Measurements from ENCODE around the gene C16orf90.

Gene C16orf90

DNA sequence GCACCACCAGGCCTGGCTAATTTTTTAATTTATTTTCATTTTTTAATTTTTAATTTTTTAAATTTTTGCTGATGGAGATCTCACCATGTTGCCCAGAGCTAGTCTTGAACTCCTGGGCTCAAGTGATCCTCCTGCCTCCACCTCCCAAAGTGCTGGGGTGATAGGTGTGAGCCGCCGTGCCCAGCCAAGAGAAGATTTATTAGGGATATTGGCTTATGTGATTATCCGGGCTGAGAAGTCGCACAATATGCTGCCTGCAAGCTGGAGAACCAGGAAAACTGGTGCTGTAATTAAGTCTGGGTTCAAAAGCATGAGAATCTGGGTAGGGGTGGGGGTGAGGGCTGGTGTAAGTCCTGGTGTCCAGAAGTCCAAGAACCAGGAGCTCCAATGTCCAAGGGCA is 2.5 kb upstream of the C16orf90 start:
- no peak overlapping the region for H3K27ac Mint-ChIP-seq
- H3K27me3 Mint-ChIP-seq = no peaks in the 10 kb centered on the region

DNA sequence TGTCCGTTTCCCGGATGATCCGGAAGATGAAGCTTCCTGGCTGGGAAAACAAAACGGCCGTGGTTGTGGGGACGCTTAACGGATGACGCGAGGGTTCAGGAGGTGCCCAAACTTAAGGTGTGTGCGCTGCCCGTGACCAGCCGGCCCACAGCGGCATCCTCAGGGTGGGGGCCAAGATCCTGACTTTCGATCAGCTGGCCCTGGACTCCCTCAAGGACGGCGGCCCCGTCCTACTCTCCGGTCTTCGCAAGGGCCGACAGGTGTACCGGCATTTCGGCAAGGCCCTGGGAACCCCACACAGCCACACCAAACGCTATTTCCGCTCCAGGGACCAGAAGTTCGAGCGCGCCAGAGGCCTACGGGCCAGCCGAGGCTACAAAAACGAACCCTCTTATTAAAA is 1.1 kb upstream of the C16orf90 start:
- no peaks in the 10 kb centered on the region for H3K36me3 Mint-ChIP-seq
- no peaks in the 10 kb centered on the region for H3K27me3 Mint-ChIP-seq
- H3K4me1 Mint-ChIP-seq (ENCODE audit: low read depth) = peaks cover 16% of the 10 kb centered on the region
- H3K9me3 Mint-ChIP-seq (ENCODE audit: low read depth) = no peaks in the 10 kb centered on the region
- H3K27ac Mint-ChIP-seq = no peak overlapping the region
- no peak overlapping the region for H3K4me3 Mint-ChIP-seq

More for the DNA sequence above, 2.5 kb upstream of the C16orf90 start:
- H3K4me3 Mint-ChIP-seq = no peak overlapping the region
- H3K36me3 Mint-ChIP-seq = no peaks in the 10 kb centered on the region
- H3K4me1 Mint-ChIP-seq (ENCODE audit: low read depth) = peaks cover 25% of the 10 kb centered on the region
- H3K9me3 Mint-ChIP-seq (ENCODE audit: low read depth) = no peaks in the 10 kb centered on the region

DNA sequence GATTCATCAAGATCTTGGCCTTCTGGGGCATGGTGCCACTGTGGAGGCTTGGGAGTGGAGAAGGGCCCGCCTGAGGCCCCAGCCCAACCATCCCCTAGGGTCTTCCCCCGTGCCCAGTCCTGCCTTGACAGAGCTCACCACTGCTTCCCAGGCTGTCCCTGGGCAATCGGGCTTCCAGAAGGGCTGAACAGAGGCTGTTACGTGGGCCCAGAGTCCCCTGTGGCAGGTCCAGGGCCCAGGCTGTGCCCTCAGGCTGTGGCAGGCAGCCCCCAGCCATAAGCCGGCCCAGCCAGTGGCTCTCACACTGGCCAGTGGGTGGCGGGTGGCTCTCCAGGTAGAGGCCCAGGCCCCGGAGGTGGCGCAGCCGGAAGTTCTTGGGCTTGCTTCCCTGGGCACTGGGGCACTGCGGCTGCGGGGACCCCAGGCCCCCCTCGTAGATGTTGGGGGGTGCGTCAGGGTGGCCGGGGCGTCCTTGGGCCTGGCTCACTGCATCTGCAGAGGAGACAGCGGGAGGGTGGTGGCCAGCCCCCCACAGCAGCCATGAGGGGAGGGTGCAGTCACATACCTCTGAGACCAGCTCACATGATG is 809 bp downstream of the C16orf90 start:
- Mint-ChIP-seq H3K4me3 (no peak overlapping the region), H3K4me1 (ENCODE audit: low read depth) (peaks cover 5% of the 10 kb centered on the region), H3K9me3 (ENCODE audit: low read depth) (no peaks in the 10 kb centered on the region)

DNA sequence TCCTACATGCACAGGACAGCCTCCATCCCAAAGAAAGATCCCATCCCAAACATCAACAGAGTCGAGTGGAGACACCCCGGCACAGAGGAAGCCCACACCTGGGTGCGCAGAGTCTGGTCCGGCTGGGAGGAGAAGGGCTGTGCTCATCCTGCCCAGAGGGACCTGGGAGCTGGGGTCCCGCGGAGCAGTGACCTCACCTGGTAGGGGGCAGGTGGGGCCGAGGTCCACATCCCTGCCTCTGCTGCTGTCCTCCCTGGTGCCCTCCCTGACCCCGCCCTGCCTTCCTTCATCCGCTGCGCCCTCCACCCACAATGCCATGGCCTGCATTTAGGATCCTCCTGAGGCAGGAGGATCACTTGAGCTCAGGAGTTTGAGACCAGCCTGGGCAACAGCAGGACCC is 2.9 kb downstream of the C16orf90 start:
- no peaks in the 10 kb centered on the region for H3K27me3 Mint-ChIP-seq
- no peaks in the 10 kb centered on the region for H3K9me3 Mint-ChIP-seq (ENCODE audit: low read depth)
- H3K27ac Mint-ChIP-seq = no peak overlapping the region
- no peaks in the 10 kb centered on the region for H3K36me3 Mint-ChIP-seq
- no peak overlapping the region for H3K4me3 Mint-ChIP-seq
- peaks cover 4% of the 10 kb centered on the region for H3K4me1 Mint-ChIP-seq (ENCODE audit: low read depth)

More for the DNA sequence above, 809 bp downstream of the C16orf90 start:
- no peak overlapping the region for H3K27ac Mint-ChIP-seq
- no peaks in the 10 kb centered on the region for H3K27me3 Mint-ChIP-seq
- no peaks in the 10 kb centered on the region for H3K36me3 Mint-ChIP-seq

DNA sequence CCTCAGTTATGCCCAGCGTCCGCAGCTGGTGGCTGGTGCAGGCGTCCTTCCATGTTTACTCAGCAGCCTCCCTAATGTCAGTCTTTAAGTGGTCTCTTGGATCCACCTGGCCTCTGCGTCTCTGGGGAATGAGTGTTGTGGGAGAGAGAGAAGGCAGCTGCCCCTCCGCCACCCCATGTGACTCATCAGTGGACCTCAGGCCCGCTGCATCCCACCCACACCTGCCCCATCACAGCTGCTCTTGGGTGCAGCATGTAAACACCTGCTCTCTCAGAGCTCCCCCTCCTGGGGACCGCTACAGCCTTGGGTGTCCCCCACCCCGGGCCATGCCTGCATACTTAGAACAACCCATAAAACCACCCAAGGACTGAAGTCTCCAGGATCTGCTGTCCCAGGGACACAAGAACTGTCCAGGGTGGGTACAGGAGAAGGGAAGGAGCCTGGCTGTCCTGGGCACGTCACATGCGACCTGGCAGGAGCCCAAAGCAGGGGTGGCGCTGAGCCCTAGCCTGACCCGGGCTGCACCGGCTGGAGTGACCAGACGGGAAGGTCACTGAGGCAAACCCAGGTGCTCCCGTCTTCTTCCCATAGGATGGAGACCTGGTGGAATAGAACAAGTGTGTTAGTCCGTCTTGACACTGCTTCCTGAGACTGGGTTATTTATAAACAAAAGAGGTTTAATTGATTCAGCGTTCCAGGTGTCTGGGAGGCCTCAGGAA is 4.2 kb downstream of the C16orf90 start:
- H3K27ac Mint-ChIP-seq = no peak overlapping the region

DNA sequence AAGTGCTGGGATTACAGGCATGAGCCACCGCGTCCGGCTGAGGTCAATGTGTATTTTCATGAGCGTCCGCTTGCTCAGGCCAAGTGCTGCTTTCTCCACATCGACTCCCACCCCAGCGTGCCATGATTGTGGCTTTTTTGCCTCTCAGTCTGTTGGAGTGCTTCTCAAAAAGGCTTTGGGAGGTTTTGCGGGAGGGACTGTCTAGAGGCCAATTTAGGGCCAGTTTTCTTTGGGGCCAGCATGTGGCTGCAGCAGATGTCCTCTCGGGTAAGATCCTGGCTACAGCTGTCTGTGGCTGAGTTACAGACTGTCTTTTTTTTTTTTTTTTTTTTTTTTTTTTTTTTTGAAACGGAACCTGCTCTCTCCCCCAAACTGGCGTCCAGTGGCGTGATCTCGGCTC is 6.5 kb downstream of the C16orf90 start:
- Mint-ChIP-seq H3K27ac (no peak overlapping the region), H3K27me3 (no peaks in the 10 kb centered on the region), H3K4me1 (ENCODE audit: low read depth) (peaks cover 4% of the 10 kb centered on the region), H3K9me3 (ENCODE audit: low read depth) (no peaks in the 10 kb centered on the region), H3K4me3 (no peak overlapping the region), H3K36me3 (no peaks in the 10 kb centered on the region)

More for the DNA sequence above, 4.2 kb downstream of the C16orf90 start:
- Mint-ChIP-seq H3K4me1 (ENCODE audit: low read depth) (peaks cover 4% of the 10 kb centered on the region), H3K27me3 (no peaks in the 10 kb centered on the region), H3K9me3 (ENCODE audit: low read depth) (no peaks in the 10 kb centered on the region), H3K4me3 (no peak overlapping the region), H3K36me3 (no peaks in the 10 kb centered on the region)

DNA sequence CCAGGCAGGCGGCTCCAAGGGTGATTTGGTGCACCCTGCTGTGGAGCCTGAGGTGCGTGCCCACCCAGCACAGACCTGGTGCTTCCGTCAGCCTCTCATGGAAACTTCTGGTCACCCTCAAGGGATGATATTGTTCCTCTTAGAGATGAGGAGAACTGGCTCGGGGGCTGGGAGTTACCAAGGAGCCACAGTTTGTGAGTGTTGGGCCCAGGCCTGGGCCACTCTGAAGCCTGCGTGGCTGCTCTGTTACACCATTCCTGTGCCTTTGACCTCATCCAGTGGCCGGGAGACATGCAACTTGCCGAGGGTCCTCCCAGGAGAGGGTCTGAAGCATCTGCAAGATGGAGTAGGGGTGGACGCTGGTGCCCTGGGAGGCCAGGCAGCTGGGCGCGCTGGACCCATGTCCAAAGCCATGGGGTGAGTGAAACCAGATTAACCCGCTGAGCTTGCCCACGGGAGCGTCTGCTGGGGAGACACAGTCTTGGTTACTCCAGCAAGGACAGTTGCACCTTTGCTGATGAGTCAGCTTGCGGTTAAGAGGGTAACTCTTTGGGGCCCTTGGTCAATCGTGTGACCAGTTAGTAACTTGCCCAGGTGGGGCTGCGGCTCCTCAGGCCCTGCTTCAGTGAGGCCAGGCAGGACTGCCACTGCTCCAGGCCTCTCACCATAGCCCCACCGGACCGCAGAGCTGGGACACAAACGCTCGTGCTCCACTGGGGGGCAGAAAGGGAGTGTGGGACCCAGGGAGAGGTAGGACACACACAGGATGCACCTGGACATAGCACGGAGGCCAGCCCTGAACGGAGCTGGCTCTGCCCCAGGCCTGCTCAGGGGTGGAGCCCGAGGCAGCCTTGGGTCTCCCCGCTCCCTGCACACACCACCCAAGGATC is 7.5 kb downstream of the C16orf90 start:
- Mint-ChIP-seq H3K36me3 (peaks cover under 1% of the 10 kb centered on the region), H3K9me3 (ENCODE audit: low read depth) (no peaks in the 10 kb centered on the region), H3K4me1 (ENCODE audit: low read depth) (peaks cover 4% of the 10 kb centered on the region), H3K27me3 (no peaks in the 10 kb centered on the region), H3K27ac (no peak overlapping the region), H3K4me3 (no peak overlapping the region)

DNA sequence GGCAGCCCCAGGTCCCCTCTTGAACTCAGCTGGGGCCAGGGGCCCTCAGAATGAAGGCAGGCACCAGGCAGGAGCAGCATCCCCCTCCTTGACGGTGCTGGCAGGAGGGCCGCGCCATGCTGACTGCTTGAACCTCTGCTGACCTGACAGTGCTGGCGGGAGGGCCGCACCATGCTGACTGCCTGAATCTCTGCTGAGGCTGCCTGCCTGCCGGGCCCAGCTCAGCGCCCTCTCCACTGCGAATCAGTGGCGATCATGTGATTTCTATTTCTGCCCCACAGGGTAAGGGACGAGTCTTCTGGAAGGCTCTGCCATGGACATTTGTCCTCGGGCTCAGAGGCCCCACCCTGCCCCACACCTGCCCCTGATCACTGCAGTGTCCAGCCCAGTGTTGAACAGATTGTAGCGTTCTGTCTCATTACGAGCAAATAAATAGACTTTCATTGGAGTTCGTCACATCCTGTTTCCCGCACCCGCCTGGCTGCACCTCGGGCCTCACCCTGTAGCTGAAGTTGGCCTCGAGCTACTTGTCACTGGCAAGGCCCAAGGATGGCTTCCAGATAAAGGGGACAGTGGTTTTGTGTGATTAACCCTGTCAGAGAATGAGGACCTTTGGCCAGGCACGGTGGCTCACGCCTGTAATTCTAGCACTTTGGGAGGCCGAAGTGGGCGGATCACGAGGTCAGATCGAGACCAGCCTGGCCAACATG is 8.6 kb downstream of the C16orf90 start:
- Mint-ChIP-seq H3K27me3 (no peaks in the 10 kb centered on the region), H3K4me1 (ENCODE audit: low read depth) (peaks cover 1% of the 10 kb centered on the region), H3K4me3 (no peak overlapping the region), H3K36me3 (peaks cover 2% of the 10 kb centered on the region), H3K27ac (no peak overlapping the region), H3K9me3 (ENCODE audit: low read depth) (no peaks in the 10 kb centered on the region)

DNA sequence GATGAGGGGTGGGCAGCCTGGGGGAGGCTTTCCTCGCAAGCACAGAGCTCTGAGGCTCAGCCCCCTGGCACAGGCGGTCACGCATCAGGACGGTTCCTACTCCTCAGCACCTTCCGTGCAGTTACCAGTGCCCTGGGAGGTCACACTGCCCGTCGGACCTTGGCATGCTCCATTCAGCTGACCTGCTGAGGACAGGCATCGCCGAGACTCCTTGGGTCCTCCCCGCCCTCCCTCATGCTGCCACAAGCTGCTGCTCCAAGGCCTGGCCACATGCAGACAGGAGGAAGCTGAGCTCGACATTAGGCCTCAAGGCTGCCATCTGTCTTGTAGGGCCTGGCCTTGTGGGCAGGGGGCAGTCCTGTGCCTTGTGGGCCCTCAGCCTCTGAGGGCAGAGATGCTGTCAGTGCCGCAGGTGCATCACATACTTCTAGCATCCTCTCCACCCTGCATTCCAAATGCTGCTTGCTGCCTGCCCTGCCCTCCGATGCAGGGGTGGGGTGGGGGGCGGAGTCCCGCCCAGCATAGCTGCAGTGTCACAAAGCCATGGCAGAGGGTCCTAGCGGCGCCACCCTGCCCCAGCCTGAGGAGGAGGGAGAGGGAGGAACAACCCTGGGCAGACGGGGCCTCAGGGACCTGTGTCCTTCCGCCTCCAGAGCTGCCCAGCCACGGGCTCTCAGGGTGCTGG is 9.3 kb downstream of the C16orf90 start:
- H3K27ac Mint-ChIP-seq = no peak overlapping the region
- H3K4me1 Mint-ChIP-seq (ENCODE audit: low read depth) = no peaks in the 10 kb centered on the region
- H3K27me3 Mint-ChIP-seq = no peaks in the 10 kb centered on the region
- H3K36me3 Mint-ChIP-seq = peaks cover 2% of the 10 kb centered on the region
- no peak overlapping the region for H3K4me3 Mint-ChIP-seq
- H3K9me3 Mint-ChIP-seq (ENCODE audit: low read depth) = no peaks in the 10 kb centered on the region

DNA sequence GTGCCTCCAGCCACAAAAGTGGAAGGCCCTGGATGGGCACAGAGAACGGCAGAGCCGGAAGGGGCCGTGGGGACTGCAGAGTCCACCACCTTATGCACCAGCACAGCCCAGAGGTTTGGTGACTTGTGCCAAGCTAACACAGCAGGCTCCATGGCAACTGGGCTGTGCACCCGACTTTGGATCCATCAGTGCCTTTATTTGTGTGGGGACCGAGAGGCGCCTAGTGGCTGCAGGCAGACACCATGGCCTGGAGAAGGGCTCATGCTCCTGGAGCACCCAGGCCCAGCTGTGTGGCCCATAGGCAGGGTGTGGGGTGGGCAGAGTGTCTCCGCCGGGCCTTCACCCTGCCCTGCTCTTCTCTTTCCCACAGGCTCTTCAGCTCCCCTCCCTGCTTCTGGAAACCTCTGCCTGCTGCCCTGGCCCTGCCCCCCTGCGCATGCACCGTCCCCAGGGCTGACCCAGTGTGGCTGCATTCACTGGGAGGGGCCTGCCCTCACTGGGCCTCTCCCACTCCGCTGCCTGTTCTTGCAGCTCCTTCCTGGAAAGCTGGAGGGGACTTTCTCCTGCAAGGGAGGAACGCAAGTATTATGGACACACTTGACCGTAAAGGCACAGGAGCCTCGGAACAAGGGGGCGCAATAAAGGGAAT is 10.1 kb downstream of the C16orf90 start:
- H3K9me3 Mint-ChIP-seq (ENCODE audit: low read depth) = no peaks in the 10 kb centered on the region
- no peaks in the 10 kb centered on the region for H3K27me3 Mint-ChIP-seq
- H3K4me3 Mint-ChIP-seq = no peak overlapping the region
- H3K4me1 Mint-ChIP-seq (ENCODE audit: low read depth) = no peaks in the 10 kb centered on the region
- H3K36me3 Mint-ChIP-seq = peaks cover 2% of the 10 kb centered on the region
- H3K27ac Mint-ChIP-seq = no peak overlapping the region

DNA sequence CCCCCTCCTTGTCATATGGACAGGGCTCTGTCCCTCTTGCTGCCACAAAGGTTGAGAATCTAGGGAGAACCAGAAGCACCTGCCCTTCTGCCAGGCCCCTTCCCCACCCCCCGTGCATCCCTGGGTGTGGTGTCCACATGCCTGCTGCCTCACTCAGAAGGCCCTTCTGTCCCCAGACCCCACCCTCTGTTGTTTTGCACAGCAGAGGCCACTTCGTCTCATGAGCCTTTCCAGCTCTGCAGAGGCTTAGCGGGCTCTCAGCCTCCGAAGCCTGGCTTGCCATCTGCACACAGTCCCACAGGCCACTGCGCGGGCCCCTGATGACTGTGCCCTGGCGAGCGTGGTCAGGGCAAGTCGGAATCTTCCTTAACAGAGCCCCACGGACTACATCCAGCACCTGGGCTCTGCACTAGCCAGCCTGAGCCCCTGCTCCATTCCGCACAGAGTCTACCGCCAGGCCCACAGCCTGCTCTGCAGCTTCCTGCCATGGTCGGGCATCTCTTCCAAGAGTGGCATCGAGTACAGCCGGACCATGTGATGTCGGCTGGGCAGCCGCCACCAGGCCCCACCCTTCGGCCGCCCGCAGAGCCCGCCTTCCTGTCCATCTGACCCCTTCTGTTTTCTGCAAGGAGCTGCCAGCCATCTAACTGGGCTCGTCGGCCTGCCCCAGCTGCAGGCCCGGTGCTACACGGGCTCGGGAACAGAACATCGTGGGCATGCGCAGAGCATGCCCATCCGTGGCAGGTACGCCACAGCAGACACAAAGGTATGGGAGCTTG is 10.8 kb downstream of the C16orf90 start:
- H3K9me3 Mint-ChIP-seq (ENCODE audit: low read depth) = no peaks in the 10 kb centered on the region
- H3K27ac Mint-ChIP-seq = no peak overlapping the region
- H3K36me3 Mint-ChIP-seq = peaks cover 2% of the 10 kb centered on the region
- no peak overlapping the region for H3K4me3 Mint-ChIP-seq
- H3K27me3 Mint-ChIP-seq = no peaks in the 10 kb centered on the region
- H3K4me1 Mint-ChIP-seq (ENCODE audit: low read depth) = peaks cover 3% of the 10 kb centered on the region

DNA sequence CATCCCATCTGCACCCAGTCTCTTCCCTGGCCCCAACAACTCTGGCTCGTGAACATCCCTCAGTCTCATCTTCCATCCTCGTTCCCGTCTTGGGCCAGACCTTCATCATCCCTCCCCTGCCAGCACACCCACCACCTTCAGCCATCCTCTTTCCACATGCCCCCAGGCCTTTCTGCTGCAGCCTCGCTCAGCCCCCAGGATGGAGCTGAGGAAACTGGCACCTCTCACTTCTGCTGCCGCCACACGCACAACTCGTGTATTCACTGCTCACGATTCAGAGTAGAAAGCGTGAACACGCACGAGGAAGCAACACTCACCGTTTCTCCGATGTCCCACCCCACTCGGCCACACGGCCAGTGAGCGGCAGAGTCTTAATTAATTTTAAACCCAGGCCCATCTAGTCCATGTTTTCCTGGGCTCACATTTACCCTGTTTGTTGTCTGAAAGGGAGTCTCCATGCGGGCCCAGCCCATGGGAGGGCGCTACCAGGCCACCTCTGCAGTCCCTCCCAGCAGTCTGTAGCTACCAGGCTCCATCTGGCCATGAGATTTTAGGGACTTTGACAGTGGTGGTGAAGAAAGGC is 12.5 kb downstream of the C16orf90 start:
- Mint-ChIP-seq H3K27me3 (no peaks in the 10 kb centered on the region), H3K27ac (peak overlapping the region; percentile 43), H3K4me3 (no peak overlapping the region), H3K4me1 (ENCODE audit: low read depth) (peaks cover 6% of the 10 kb centered on the region), H3K9me3 (ENCODE audit: low read depth) (no peaks in the 10 kb centered on the region), H3K36me3 (peaks cover 2% of the 10 kb centered on the region)

Measured in activated naive CD8-positive, alpha-beta T cell (primary cell).